GM12878 (cell line): ENCODE data around the gene PLGRKT. TPM values are rescaled to one million over a fixed set of nuclear protein-coding genes. Genes with fewer than 3 reads are reported as not detected.
A peak's percentile ranks its signal among the peaks of the same experiment; 100 is the strongest.

Experiments used
- ATAC-seq: fragments of 200-7000 bp; cut with Tn5 transposase; 3 replicates; pipeline ENCODE4 v1.9.1; 2020; ENCODE audit warnings: mild to moderate bottlenecking, moderate library complexity
- BruUV-seq: library from RNA; stranded (reverse); fragments of 400-500 nt; replicated peaks from 2 replicates; lab custom pipeline; 2021; lab: Mats Ljungman, UMichigan
- CTCF ChIA-PET: fragments of 300-600 bp; sonication (Branson Sonifier 250); formaldehyde crosslinking; extraction: SDS; loops from one replicate; lab custom pipeline; 2021; ENCODE audit warnings: inconsistent platforms; lab: Yijun Ruan, JAX
- POLR2A ChIA-PET: fragments of 350-600 bp; formaldehyde crosslinking; extraction: SDS; loops from one replicate; lab custom pipeline; 2021; ENCODE audit warnings: inconsistent platforms; lab: Charles Lee
- RAD21 ChIA-PET: fragments of 300-600 bp; sonication (Branson Sonifier 250); formaldehyde crosslinking; loops from one replicate; lab custom pipeline; 2023; ENCODE audit warnings: antibody characterized with exemption; ENCODE audit not compliant: unreplicated experiment; lab: Charles Lee
- SMC1A ChIA-PET: fragments of 300-600 bp; sonication (Branson Sonifier 250); formaldehyde crosslinking; loops from one replicate; lab custom pipeline; 2023; ENCODE audit not compliant: unreplicated experiment, uncharacterized antibody; lab: Charles Lee
- DNase-seq: peaks from one replicate; pipeline ENCODE4 v3.0.0-alpha.2; 2011; ENCODE audit warnings: low read depth, low spot score
- FAIRE-seq: peaks from 3 replicates; lab custom pipeline; 2011; peaks lifted over from hg19 to GRCh38; lab: Jason Lieb, UNC
- H2AFZ ChIP-seq: 2 replicates; pipeline ENCODE4 v1.6.0; 2011; ENCODE audit warnings: low read depth, low read length, control low read depth; ENCODE audit not compliant: control insufficient read depth
- H3K27ac ChIP-seq: 2 replicates; pipeline ENCODE4 v1.5.1; 2011; ENCODE audit warnings: control low read depth; ENCODE audit not compliant: control insufficient read depth, insufficient read depth
- H3K27me3 ChIP-seq, 2 experiments: replicated peaks in 1 of 2; 2 replicates each; pipeline versions ENCODE4 v1.6.0 to v1.6.1; 2011; ENCODE audit warnings: low read length in 1 of 2; ENCODE audit not compliant: control insufficient read depth in 2 of 2, insufficient read depth in 2 of 2
- H3K36me3 ChIP-seq, 2 experiments: 2 replicates each; pipeline ENCODE4 v1.5.1; 2011; ENCODE audit warnings: low read length in 1 of 2; ENCODE audit not compliant: control insufficient read depth in 2 of 2, insufficient read depth in 2 of 2
- H3K4me1 ChIP-seq: 2 replicates; pipeline ENCODE4 v1.6.1; 2011; ENCODE audit warnings: mild to moderate bottlenecking, low read length, moderate library complexity, mixed read lengths; ENCODE audit not compliant: control insufficient read depth, insufficient read depth
- H3K4me2 ChIP-seq: 2 replicates; pipeline ENCODE4 v1.6.0; 2011; ENCODE audit warnings: control low read depth; ENCODE audit not compliant: control insufficient read depth, insufficient read depth
- H3K4me3 ChIP-seq: fragments of 200-600 bp; sonication (generic); 2 replicates; pipeline ENCODE4 v1.5.1; 2016
- H3K79me2 ChIP-seq: 2 replicates; pipeline ENCODE4 v1.6.0; 2011; ENCODE audit warnings: low read length; ENCODE audit not compliant: control insufficient read depth, insufficient read depth
- H3K9ac ChIP-seq: 2 replicates; pipeline ENCODE4 v1.8.0; 2011; ENCODE audit warnings: low read length, control low read depth, mixed read lengths; ENCODE audit not compliant: control insufficient read depth, insufficient read depth
- H3K9me3 ChIP-seq: replicated peaks from 3 replicates; pipeline ENCODE4 v1.5.1; 2011; ENCODE audit warnings: mild to moderate bottlenecking, low read length; ENCODE audit not compliant: control insufficient read depth, insufficient read depth
- H4K20me1 ChIP-seq: 2 replicates; pipeline ENCODE4 v1.6.0; 2011; ENCODE audit not compliant: control insufficient read depth, insufficient read depth
- ETV6 ChIP-seq, 2 experiments: fragments of 450-650 bp in 1 of 2; IDR thresholded peaks in 1 of 2; conservative IDR thresholded peaks in 1 of 2; 2 replicates each; pipeline ENCODE4 v1.6.1; 2014; ENCODE audit warnings: antibody characterized with exemption in 1 of 2, borderline replicate concordance in 1 of 2, low read depth in 1 of 2, mild to moderate bottlenecking in 1 of 2, moderate library complexity in 1 of 2
- EZH2 ChIP-seq: IDR thresholded peaks from 2 replicates; pipeline ENCODE4 v1.6.1; 2012; ENCODE audit warnings: low read depth, mild to moderate bottlenecking, control low read depth, inconsistent platforms, low read length, borderline replicate concordance; ENCODE audit not compliant: control insufficient read depth
- IKZF1 ChIP-seq: fragments of 450-650 bp; conservative IDR thresholded peaks from 2 replicates; pipeline ENCODE4 v1.6.1; 2017; ENCODE audit warnings: antibody characterized with exemption, mild to moderate bottlenecking
- MEF2B ChIP-seq: fragments of 450-650 bp; IDR thresholded peaks from 2 replicates; pipeline ENCODE4 v1.6.1; 2018; ENCODE audit warnings: mild to moderate bottlenecking, moderate library complexity; ENCODE audit not compliant: partially characterized antibody, poor library complexity, severe bottlenecking
- NKRF ChIP-seq: fragments of 450-650 bp; conservative IDR thresholded peaks from 2 replicates; pipeline ENCODE4 v1.6.1; 2017; ENCODE audit warnings: mild to moderate bottlenecking, moderate library complexity
- RAD51 ChIP-seq: fragments of 450-650 bp; IDR thresholded peaks from 2 replicates; pipeline ENCODE4 v1.6.1; 2016; ENCODE audit warnings: moderate library complexity, mild to moderate bottlenecking, inconsistent platforms
- YY1 ChIP-seq: IDR thresholded peaks from 2 replicates; pipeline ENCODE4 v1.6.1; 2011; ENCODE audit warnings: low read depth, mild to moderate bottlenecking, low read length
- ZNF687 ChIP-seq: fragments of 450-650 bp; IDR thresholded peaks from 2 replicates; pipeline ENCODE4 v1.6.1; 2017; ENCODE audit warnings: mild to moderate bottlenecking, moderate library complexity
- WGBS: methylation state at CpG from one replicate; pipeline ENCODE4 v1.1.6; 2016; ENCODE audit warnings: low lambda C conversion rate; ENCODE audit not compliant: insufficient replicate concordance, insufficient coverage; ENCODE audit errors: missing lambda C conversion rate; 5-methylcytosine and 5-hydroxymethylcytosine counted together
- in situ Hi-C: fragments of 300-500 bp; cut with MboI; formaldehyde crosslinking; loops from 9 replicates; pipeline ENCODE4 v1.14.3; 2018; ENCODE audit warnings: mixed read lengths
- intact Hi-C: fragments of 100-400 bp; cut with micrococcal nuclease; formaldehyde crosslinking; loops from one replicate; pipeline ENCODE4 v1.14.2; 2022; ENCODE audit not compliant: unreplicated experiment
- polyA plus RNA-seq, 11 experiments: library from polyadenylated mRNA; depleted of rRNA in 4 of 11; unstranded in 6 of 11; stranded (reverse) in 5 of 11; fragments of >200 nt; fragmentation: Nextera tagmentation in 4 of 11; fragmentation: Illumina TruSeq in 1 of 11; extraction: Ambion mirVana in 4 of 11; extraction: Trizol in 1 of 11; gene quantifications; 1 replicate in 1 of 11; 2 replicates in 10 of 11; pipeline versions ENCODE4 v1.2.1 to v1.2.3, GENCODE V29; 2011 to 2016; ENCODE audit warnings: inconsistent platforms in 2 of 11, missing spikeins in 2 of 11, low read depth in 1 of 11
- total RNA-seq, 4 experiments: library from RNA; depleted of rRNA in 3 of 4; stranded (reverse); fragments of >200 nt in 3 of 4; fragmentation: Illumina TruSeq in 1 of 4; extraction: Trizol in 1 of 4; gene quantifications; 2 replicates each; pipeline versions ENCODE4 v1.2.1 to v1.2.3, GENCODE V29; 2013 to 2021
- TF ChIP-seq, protein P1 (sequence below): IDR thresholded peaks from 2 replicates; pipeline ENCODE4 v1.6.1; 2012; ENCODE audit warnings: low read length, inconsistent platforms

PLGRKT gene
- total and polyA plus RNA-seq, 10 of the 15 experiments (the other 5 are each of a cell fraction or from before 2014, with no cell fraction given), result 25.2 to 72.3 (median 38.4) TPM

- TF ChIP-seq NKRF (no peak), EZH2 (no peak), RAD51 (no peak)
Measured at GRCh38 chr9:5479994-5480694, 42.4 kb upstream of the PLGRKT start (continued).

DNA sequence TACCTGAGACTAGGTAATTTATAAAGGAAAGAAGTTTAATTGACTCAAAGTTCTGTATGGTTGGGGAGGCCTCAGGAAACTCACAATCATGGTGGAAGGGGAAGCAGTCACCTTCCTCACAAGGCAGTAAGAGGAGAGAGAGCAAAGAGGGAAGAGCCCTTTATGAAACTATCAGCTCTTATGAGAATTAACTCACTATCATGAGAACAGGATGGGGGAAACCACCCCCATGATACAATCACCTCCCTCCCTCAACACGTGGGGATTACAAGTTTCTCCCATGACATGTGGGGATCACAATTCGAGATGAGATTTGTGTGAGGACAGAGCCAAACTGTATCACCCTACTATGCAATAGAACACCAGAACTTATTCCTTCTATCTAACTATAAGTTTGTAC is 40.5 kb upstream of the PLGRKT start:
- WGBS, result 3% methylated on average over 2 of the region's 2 CpGs
- Histone ChIP-seq H3K9ac (no peak overlapping the region), H3K27ac (peak overlapping the region; percentile 48), H3K9me3 (peaks cover 5% of the 10 kb centered on the region; the same call in 2 of the 3 replicates), H3K4me3 (no peak overlapping the region), H4K20me1 (no peaks in the 10 kb centered on the region), H2AFZ (0 out of 2 replicates have a peak overlapping the region, but pooled peaks have one; percentile 7), H3K4me1 (peaks cover 27% of the 10 kb centered on the region), H3K27me3 (no peaks in the 10 kb centered on the region), H3K79me2 (no peaks in the 10 kb centered on the region), H3K4me2 (no peak overlapping the region), H3K36me3 (no peaks in the 10 kb centered on the region)
- intact Hi-C loops (loop anchor here (2.0 kb wide), 1 partner anchor 41 kb away; no protein-coding TSS in a partner anchor), in situ Hi-C loops (no loop called here)
- RAD21 ChIA-PET, result interaction anchor here (0.9 to 4.0 kb wide), 7 partner anchors 8 to 112 kb away, joined by 4 to 47 read pairs (median 5); partner anchors contain the start of gene CD274
- ATAC-seq (peak; percentile 70), FAIRE-seq (no peak), DNase-seq (peak; percentile 60)
- POLR2A ChIA-PET, result interaction anchor here (0.6 to 2.5 kb wide), 5 partner anchors 16 to 106 kb away, joined by 3 to 10 read pairs (median 4); no protein-coding TSS in a partner anchor
- no TSS peak for BruUV-seq
- CTCF ChIA-PET, result interaction anchor here (1.3 to 1.4 kb wide), 2 partner anchors 20 to 105 kb away, joined by 3 to 4 read pairs; no protein-coding TSS in a partner anchor
- SMC1A ChIA-PET, result interaction anchor here (1.1 to 7.6 kb wide), 10 partner anchors 9 to 107 kb away, joined by 3 to 87 read pairs (median 17); partner anchors contain the start of genes CD274 and PDCD1LG2
- 0 out of 2 replicates have a peak, but pooled peaks have one; percentile 23 for TF ChIP-seq YY1
- TF ChIP-seq ETV6 (conservative IDR thresholded peaks at IDR 0.05 in 1 of 2, IDR thresholded peaks at IDR 0.05 in 1 of 2; ENCODE audit: borderline replicate concordance in 1 of 2, low read depth in 1 of 2), result peak in 1 of 2 experiments; percentile 56; a peak in 1 of 4 replicates
- peak; percentile 64 for TF ChIP-seq RAD51
- TF ChIP-seq, protein P1, sequence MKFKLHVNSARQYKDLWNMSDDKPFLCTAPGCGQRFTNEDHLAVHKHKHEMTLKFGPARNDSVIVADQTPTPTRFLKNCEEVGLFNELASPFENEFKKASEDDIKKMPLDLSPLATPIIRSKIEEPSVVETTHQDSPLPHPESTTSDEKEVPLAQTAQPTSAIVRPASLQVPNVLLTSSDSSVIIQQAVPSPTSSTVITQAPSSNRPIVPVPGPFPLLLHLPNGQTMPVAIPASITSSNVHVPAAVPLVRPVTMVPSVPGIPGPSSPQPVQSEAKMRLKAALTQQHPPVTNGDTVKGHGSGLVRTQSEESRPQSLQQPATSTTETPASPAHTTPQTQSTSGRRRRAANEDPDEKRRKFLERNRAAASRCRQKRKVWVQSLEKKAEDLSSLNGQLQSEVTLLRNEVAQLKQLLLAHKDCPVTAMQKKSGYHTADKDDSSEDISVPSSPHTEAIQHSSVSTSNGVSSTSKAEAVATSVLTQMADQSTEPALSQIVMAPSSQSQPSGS, result peak; percentile 65
- peak; percentile 75; the same call in 1 of the 2 replicates for TF ChIP-seq ZNF687
- TF ChIP-seq IKZF1, result peak; percentile 31; the same call in 1 of the 2 replicates
- TF ChIP-seq MEF2B, result peak; percentile 80
